Measurements from ENCODE around the gene PFN3. TPM values are rescaled to one million over a fixed set of nuclear protein-coding genes. Genes with fewer than 3 reads are reported as not detected.

PFN3 gene
- total RNA-seq, 2 experiments from 2014 or later = not detected

- H3K4me3 ChIP-seq (ENCODE audit: low read length) = peak overlapping the region; percentile 48
- H3K4me1 Mint-ChIP-seq (ENCODE audit: low read depth) = peaks cover 67% of the 10 kb centered on the region
Observed at GRCh38 chr5:177370488-177371119, 29.9 kb downstream of the PFN3 start.

DNA sequence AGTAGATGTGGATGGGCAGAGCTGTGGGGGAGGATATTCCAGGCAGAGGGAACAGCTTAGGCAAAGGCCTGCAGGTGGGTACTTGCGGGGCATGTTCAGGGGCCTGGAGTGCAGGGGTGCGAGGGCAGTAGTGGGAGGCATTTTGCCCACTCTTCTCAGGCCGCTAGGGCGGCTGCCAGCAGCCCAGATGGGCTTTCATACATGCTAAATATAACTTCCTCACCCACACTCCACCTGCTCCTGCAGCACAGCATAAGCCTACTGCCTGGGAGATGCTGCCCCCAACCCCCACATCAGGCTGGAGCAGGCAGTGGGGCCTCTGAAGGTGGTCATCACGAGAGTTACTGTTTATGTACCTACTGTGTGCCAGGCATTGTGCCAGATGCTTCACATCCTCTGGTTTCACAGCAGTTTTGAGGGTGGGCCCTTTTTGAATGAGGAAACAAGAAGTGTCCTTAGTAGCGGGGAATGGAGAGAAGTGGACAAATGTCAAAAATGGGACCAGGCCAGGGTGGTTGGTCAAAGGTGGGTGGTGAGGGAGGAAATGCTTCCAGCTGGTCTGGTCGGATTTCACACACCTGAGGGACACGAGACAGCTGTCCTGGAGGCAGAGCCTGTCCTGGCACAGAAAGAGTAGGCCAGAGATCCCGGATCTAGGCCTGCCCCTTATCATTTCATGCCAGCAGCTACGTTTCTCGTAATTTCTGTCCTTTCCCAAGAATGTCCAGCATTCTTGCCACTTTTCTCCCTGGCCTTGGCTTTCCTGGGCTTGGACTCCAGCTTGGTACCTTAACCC lies 30.6 kb downstream of the PFN3 start:
- H3K9me3 Mint-ChIP-seq = no peaks in the 10 kb centered on the region
- peaks cover 73% of the 10 kb centered on the region for H3K36me3 Mint-ChIP-seq (ENCODE audit: low read depth)
- Histone ChIP-seq H3K27ac (ENCODE audit: low read depth in 1 of 2, low read length in 2 of 2) (peak overlapping the region; percentile 27 to 41), H3K9me3 (ENCODE audit: control insufficient read depth in 1 of 2, insufficient read depth in 1 of 2, low read length in 2 of 2) (no peaks in the 10 kb centered on the region), H3K36me3 (ENCODE audit: insufficient read depth, low read length) (peaks cover 81% of the 10 kb centered on the region), H3K4me1 (ENCODE audit: insufficient read depth, low read length) (peaks cover 82% of the 10 kb centered on the region), H3K27me3 (ENCODE audit: control insufficient read depth in 1 of 2, insufficient read depth in 2 of 2, low read length in 2 of 2) (no peaks in the 10 kb centered on the region), H3K4me3 (ENCODE audit: low read length) (no peak overlapping the region)
- H3K27ac Mint-ChIP-seq = peak overlapping the region; percentile 76
- peaks cover 61% of the 10 kb centered on the region for H3K4me1 Mint-ChIP-seq (ENCODE audit: low read depth)
- TF ChIP-seq, protein P1, sequence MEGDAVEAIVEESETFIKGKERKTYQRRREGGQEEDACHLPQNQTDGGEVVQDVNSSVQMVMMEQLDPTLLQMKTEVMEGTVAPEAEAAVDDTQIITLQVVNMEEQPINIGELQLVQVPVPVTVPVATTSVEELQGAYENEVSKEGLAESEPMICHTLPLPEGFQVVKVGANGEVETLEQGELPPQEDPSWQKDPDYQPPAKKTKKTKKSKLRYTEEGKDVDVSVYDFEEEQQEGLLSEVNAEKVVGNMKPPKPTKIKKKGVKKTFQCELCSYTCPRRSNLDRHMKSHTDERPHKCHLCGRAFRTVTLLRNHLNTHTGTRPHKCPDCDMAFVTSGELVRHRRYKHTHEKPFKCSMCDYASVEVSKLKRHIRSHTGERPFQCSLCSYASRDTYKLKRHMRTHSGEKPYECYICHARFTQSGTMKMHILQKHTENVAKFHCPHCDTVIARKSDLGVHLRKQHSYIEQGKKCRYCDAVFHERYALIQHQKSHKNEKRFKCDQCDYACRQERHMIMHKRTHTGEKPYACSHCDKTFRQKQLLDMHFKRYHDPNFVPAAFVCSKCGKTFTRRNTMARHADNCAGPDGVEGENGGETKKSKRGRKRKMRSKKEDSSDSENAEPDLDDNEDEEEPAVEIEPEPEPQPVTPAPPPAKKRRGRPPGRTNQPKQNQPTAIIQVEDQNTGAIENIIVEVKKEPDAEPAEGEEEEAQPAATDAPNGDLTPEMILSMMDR (IDR thresholded peaks at IDR 0.05) = no peak
- ChIA-PET CTCF (interaction anchor here (0.6 to 6.2 kb wide), 22 partner anchors 8 to 117 kb away, joined by 3 to 60 read pairs (median 4); partner anchors contain the start of genes LMAN2, MXD3 and RGS14), POLR2A (interaction anchor here (0.7 to 6.4 kb wide), 11 partner anchors 11 to 833 kb away, joined by 3 to 51 read pairs (median 5); partner anchors contain the start of genes LMAN2, RGS14, RNF44 and SLC34A1)
- DNase-seq (no peak), ATAC-seq (ENCODE audit: poor library complexity) (no peak)
- intact Hi-C loops (cut with DNase I, micrococcal nuclease) = loop anchor here in 1 of 2 experiments (2.0 kb wide), 1 partner anchor 33 kb away; no protein-coding TSS in a partner anchor
- H3K27me3 Mint-ChIP-seq = no peaks in the 10 kb centered on the region
- H3K4me3 Mint-ChIP-seq = peak overlapping the region; percentile 81

More at GRCh38 chr5:177370488-177371119, 29.9 kb downstream of the PFN3 start:
- Mint-ChIP-seq H3K27ac (peak overlapping the region; percentile 33), H3K36me3 (ENCODE audit: low read depth) (peaks cover 68% of the 10 kb centered on the region), H3K4me3 (peak overlapping the region; percentile 42), H3K27me3 (no peaks in the 10 kb centered on the region), H3K9me3 (no peaks in the 10 kb centered on the region)
- CTCF ChIA-PET = interaction anchor here (1.0 to 6.2 kb wide), 13 partner anchors 8 to 85 kb away, joined by 3 to 60 read pairs (median 4); partner anchors contain the start of genes LMAN2 and RGS14
- H3K27ac ChIP-seq (ENCODE audit: low read depth in 1 of 2, low read length in 2 of 2) = peak overlapping the region; percentile 23 to 27
- DNase-seq (peak in 12 of 14 experiments; percentile 29 to 90 (median 62)), ATAC-seq (ENCODE audit: poor library complexity) (peak; percentile 74)
- peaks cover 82% of the 10 kb centered on the region for H3K4me1 ChIP-seq (ENCODE audit: insufficient read depth, low read length)
- POLR2A ChIA-PET = interaction anchor here (0.9 to 6.4 kb wide), 8 partner anchors 11 to 84 kb away, joined by 3 to 51 read pairs (median 11); partner anchors contain the start of genes LMAN2 and RGS14
- TF ChIP-seq, protein P1 (IDR thresholded peaks at IDR 0.05) = no peak
- H3K9me3 ChIP-seq (ENCODE audit: control insufficient read depth in 1 of 2, insufficient read depth in 1 of 2, low read length in 2 of 2) = no peaks in the 10 kb centered on the region
- H3K36me3 ChIP-seq (ENCODE audit: insufficient read depth, low read length) = peaks cover 76% of the 10 kb centered on the region
- no peaks in the 10 kb centered on the region for H3K27me3 ChIP-seq (ENCODE audit: control insufficient read depth in 1 of 2, insufficient read depth in 2 of 2, low read length in 2 of 2)
- intact Hi-C loops (cut with DNase I, micrococcal nuclease) = loop anchor here in 1 of 2 experiments (2.0 kb wide), 1 partner anchor 32 kb away; no protein-coding TSS in a partner anchor

Data from CD4-positive, alpha-beta T cell (primary cell).